Neuron (in vitro differentiated cells): ENCODE data around the gene CAMTA1.

Experiments used
- H2AFZ ChIP-seq: one replicate; pipeline ENCODE4 v1.6.1; 2013; ENCODE audit warnings: low read depth, mild to moderate bottlenecking, inconsistent platforms, low read length, moderate library complexity
- H3K27me3 ChIP-seq: one replicate; pipeline ENCODE4 v1.6.1; 2013; ENCODE audit warnings: low read length; ENCODE audit not compliant: insufficient read depth
- H3K36me3 ChIP-seq: one replicate; pipeline ENCODE4 v1.6.1; 2013; ENCODE audit warnings: low read length; ENCODE audit not compliant: insufficient read depth
- H3K4me1 ChIP-seq: one replicate; pipeline ENCODE4 v1.6.1; 2013; ENCODE audit warnings: low read length; ENCODE audit not compliant: insufficient read depth
- H3K4me3 ChIP-seq: 2 replicates; pipeline ENCODE4 v1.5.1; 2013; ENCODE audit warnings: mild to moderate bottlenecking, low read length, moderate library complexity
- H3K9me3 ChIP-seq: one replicate; pipeline ENCODE4 v1.6.1; 2013; ENCODE audit warnings: low read length

Gene CAMTA1

DNA sequence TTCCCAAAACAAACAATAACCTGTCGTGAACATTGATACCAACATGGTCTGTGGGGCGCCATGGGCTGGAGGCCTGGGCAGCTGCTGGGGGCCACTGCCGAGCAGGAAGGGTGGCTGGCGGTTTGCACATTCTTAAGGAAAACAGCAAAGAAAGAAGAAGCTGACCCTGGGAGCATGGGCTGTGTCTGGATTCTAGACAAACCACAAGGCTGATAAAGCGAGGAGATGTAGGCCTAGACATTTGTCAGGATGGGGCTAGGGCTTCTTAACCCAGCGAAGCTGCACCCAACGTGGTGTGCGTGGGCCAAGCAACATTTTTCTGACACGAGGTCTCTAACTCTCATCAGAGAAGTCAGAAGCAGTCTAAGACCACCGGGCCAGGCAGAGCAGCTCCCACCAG, 663.7 kb downstream of the CAMTA1 start:
- H3K4me3 ChIP-seq: no peak overlapping the region
- H3K36me3 ChIP-seq: no peaks in the 10 kb centered on the region
- H3K9me3 ChIP-seq: no peaks in the 10 kb centered on the region
- peaks cover 13% of the 10 kb centered on the region for H3K27me3 ChIP-seq
- no peak overlapping the region for H2AFZ ChIP-seq
- no peaks in the 10 kb centered on the region for H3K4me1 ChIP-seq

DNA sequence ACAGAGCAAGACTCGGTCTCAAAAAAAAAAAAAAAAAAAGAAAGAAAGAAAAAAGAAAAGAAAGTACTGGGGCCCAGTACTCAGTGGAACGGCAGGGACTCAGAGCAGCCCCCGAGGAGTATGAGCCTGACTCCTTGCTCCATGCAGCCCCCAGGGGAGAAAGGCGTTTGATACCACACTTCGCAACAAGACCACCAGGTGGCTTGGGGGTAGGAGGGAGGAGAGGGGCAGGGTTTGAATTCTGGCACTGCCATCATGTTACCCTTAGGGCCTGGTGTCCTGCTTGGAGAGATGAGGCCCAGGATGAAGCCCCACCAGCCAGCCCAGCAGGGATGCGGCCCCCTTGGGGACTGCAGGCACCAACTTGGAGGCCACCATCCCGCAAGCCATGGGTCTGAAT, 664.5 kb downstream of the CAMTA1 start:
- no peaks in the 10 kb centered on the region for H3K4me1 ChIP-seq
- H3K4me3 ChIP-seq: no peak overlapping the region
- peaks cover 17% of the 10 kb centered on the region for H3K27me3 ChIP-seq
- H3K36me3 ChIP-seq: no peaks in the 10 kb centered on the region
- H2AFZ ChIP-seq: no peak overlapping the region
- H3K9me3 ChIP-seq: no peaks in the 10 kb centered on the region

DNA sequence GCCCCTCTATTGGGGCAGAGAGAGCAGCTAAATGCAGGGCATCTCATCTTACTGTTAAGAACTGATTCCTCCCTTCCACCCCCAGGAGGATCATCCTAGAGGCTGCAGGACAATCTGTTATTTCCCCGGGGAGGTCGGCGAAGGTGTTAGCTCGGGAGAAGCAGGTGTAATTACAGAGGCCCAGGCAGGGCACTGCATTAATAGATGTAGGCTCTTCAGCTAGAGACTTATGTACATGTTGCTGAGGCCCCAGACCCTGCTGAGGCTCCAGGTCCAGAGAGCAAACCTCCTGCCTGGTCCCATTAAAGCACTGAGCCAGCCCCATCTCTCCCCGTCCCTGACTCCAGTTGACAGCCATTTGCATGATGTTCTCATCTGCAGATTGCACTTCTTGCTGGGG, 665.6 kb downstream of the CAMTA1 start:
- Histone ChIP-seq H3K4me3 (no peak overlapping the region), H3K36me3 (no peaks in the 10 kb centered on the region), H3K9me3 (no peaks in the 10 kb centered on the region), H3K4me1 (no peaks in the 10 kb centered on the region), H3K27me3 (peaks cover 22% of the 10 kb centered on the region), H2AFZ (no peak overlapping the region)

- H3K4me1 ChIP-seq: no peaks in the 10 kb centered on the region
- H3K4me3 ChIP-seq: no peak overlapping the region
- H2AFZ ChIP-seq: no peak overlapping the region
- H3K36me3 ChIP-seq: no peaks in the 10 kb centered on the region
- H3K27me3 ChIP-seq: peaks cover 25% of the 10 kb centered on the region
- H3K9me3 ChIP-seq: no peaks in the 10 kb centered on the region
Measured at GRCh38 chr1:7453038-7453437, 667.8 kb downstream of the CAMTA1 start.

DNA sequence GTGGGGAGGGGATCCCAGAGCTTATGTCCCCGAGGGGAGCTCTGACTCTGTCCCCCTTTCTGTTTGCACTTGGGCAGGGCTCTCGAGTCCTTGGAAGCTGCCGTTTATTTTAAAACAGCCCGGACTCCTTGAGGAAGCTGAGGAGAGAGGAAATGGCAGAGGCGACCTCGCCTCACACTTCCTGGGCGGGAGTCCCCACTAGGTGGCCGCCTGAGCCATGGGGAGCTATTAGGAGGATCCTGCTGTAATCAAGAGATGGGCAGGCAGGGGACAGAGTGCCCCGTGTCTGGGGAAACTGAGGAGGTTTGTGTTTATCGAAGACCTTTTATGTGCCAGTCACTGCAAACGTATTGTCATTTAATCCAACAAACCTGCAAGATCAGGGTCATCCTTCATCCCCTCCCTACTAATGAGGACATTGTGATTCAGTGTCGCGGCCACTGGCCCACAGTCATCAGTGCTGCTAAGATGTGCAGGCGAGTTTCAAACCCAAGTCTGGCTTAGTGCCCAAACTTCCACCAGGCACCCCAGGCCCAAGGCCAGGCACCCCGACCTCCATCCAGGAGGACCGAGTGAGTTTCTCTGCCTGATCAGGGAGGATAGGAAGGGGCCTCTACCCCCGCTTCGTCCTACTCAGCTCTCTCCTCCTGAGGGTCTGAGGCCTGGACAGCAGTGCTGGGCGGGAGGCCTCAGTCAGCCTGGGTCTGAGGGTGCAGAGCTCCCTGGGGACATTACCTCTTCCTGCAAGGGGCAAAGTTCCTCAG, 669.0 kb downstream of the CAMTA1 start:
- Histone ChIP-seq H3K9me3 (no peaks in the 10 kb centered on the region), H3K4me1 (no peaks in the 10 kb centered on the region), H3K4me3 (no peak overlapping the region), H3K27me3 (peaks cover 29% of the 10 kb centered on the region), H3K36me3 (no peaks in the 10 kb centered on the region), H2AFZ (no peak overlapping the region)

- Histone ChIP-seq H3K4me3 (no peak overlapping the region), H3K36me3 (no peaks in the 10 kb centered on the region), H3K27me3 (peaks cover 29% of the 10 kb centered on the region), H3K4me1 (no peaks in the 10 kb centered on the region), H2AFZ (no peak overlapping the region), H3K9me3 (no peaks in the 10 kb centered on the region)
Measured at GRCh38 chr1:7454895-7455784, 669.9 kb downstream of the CAMTA1 start.

DNA sequence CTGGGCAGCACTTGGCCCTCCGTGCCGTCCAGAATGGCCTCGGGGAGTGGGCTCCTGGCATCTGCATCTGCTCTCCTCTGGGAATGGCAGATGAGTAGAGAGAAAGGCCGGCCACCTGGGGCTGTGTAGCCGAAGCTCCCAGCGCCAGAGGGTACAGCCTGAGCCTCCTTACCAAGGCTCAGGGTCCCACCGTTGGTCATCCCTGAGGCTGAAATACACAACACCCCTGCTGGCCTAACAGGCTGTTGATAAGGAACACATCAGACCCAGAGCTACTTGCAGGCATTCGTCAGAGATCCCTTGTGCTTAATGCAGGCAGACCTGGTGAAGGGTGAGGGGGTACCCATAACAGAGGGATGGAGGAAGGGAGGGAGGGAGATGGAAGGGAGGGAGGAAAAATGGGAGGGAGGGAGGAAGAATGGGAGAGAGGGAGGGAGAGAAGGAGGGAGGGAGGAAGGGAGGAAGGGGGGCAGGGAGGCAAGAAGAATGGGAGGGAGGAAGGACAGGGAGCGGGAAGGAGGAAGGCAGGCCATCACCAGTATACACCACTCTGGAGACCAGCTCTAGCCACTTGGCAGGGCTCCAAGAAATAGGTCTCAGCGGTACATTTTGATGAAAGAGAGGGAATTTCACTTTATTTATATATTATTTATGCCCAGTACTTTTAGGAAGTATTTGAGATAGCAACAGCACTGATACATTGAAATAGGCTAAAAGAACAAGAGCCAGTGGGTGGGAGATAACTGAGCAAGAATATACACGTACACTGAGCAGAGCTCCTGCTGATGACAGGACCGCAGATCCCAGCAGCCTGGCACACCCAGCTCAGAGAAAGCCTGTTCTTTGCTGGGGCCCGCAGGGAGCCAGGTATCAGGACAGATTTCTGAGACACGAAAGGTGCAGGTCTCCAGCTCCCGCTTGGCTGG, 670.8 kb downstream of the CAMTA1 start:
- Histone ChIP-seq H3K4me1 (no peaks in the 10 kb centered on the region), H2AFZ (no peak overlapping the region), H3K9me3 (no peaks in the 10 kb centered on the region), H3K4me3 (no peak overlapping the region), H3K27me3 (peaks cover 29% of the 10 kb centered on the region), H3K36me3 (no peaks in the 10 kb centered on the region)

GRCh38 chr1:7456722-7457082, 671.4 kb downstream of the CAMTA1 start:
- peaks cover 23% of the 10 kb centered on the region for H3K27me3 ChIP-seq
- no peaks in the 10 kb centered on the region for H3K4me1 ChIP-seq
- H3K4me3 ChIP-seq: no peak overlapping the region
- no peak overlapping the region for H2AFZ ChIP-seq
- H3K9me3 ChIP-seq: no peaks in the 10 kb centered on the region
- H3K36me3 ChIP-seq: no peaks in the 10 kb centered on the region

DNA sequence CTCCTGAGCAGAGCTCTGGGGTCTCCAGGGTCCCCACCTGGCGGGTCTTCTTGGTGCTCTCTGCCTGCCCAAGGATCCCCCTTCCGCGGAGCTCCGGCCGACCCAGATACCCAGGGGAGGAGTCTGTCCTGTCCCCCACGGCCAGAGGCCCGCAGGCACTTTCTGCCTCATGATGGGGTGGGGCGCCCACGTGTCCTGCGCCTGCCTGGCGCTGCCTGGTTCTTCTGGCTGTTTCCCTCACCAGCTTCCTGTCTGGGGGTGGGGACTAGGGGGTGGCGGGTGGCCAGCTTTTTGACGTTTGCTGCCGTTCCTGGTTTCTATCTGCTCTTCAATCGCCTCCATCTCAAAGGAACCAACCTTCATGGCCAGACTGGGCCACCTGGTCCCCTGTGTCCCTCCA, 672.6 kb downstream of the CAMTA1 start:
- Histone ChIP-seq H2AFZ (no peak overlapping the region), H3K4me1 (no peaks in the 10 kb centered on the region), H3K4me3 (no peak overlapping the region), H3K36me3 (no peaks in the 10 kb centered on the region), H3K9me3 (no peaks in the 10 kb centered on the region), H3K27me3 (peaks cover 20% of the 10 kb centered on the region)

- H3K9me3 ChIP-seq: no peaks in the 10 kb centered on the region
- no peaks in the 10 kb centered on the region for H3K4me1 ChIP-seq
- no peak overlapping the region for H3K4me3 ChIP-seq
- H3K36me3 ChIP-seq: no peaks in the 10 kb centered on the region
- H2AFZ ChIP-seq: no peak overlapping the region
- H3K27me3 ChIP-seq: peaks cover 20% of the 10 kb centered on the region
Measured at GRCh38 chr1:7458946-7459345, 673.7 kb downstream of the CAMTA1 start.

DNA sequence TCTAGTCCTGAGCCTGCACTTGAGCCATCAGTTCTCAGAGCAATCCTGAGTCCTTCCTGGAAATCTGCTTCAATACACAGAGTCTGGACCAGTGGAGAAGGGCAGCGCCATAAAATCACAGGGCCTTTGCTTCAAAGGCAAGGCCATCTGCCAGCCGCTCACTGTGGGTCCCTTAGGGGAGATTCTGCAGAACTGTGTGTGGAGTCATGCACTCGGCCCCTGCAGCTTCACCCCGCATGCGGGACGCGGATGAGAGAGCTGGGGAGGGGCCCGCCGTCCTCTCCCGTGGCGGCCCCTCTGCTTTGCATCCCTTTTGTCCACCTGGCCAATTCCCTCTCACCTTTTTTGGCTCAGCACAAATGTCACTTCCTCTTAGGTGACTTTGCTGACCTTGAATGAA, 674.7 kb downstream of the CAMTA1 start:
- peaks cover 13% of the 10 kb centered on the region for H3K27me3 ChIP-seq
- no peak overlapping the region for H3K4me3 ChIP-seq
- no peaks in the 10 kb centered on the region for H3K9me3 ChIP-seq
- no peaks in the 10 kb centered on the region for H3K36me3 ChIP-seq
- no peaks in the 10 kb centered on the region for H3K4me1 ChIP-seq
- no peak overlapping the region for H2AFZ ChIP-seq

DNA sequence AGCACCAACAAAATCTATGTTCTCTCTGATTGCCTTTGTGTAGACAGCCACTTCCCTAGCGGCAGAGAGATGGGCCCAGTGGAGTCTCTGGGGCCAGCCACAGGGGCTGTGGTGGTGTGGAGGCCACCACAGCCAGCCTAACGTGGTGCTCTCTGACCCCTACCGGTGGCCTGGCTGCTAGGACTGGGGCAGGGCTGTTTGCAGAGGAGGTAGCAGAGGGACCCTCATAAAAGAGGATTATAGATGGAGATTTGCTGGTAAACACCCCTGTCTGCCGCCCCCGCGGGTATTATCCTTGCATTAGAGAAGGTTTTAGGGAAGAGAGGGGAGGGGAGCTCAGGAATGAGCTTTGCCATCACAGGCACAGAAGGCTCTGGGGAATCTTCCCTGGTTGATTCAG, 675.6 kb downstream of the CAMTA1 start:
- Histone ChIP-seq H3K9me3 (no peaks in the 10 kb centered on the region), H3K4me1 (no peaks in the 10 kb centered on the region), H3K27me3 (peaks cover 9% of the 10 kb centered on the region), H3K4me3 (no peak overlapping the region), H3K36me3 (no peaks in the 10 kb centered on the region), H2AFZ (no peak overlapping the region)

DNA sequence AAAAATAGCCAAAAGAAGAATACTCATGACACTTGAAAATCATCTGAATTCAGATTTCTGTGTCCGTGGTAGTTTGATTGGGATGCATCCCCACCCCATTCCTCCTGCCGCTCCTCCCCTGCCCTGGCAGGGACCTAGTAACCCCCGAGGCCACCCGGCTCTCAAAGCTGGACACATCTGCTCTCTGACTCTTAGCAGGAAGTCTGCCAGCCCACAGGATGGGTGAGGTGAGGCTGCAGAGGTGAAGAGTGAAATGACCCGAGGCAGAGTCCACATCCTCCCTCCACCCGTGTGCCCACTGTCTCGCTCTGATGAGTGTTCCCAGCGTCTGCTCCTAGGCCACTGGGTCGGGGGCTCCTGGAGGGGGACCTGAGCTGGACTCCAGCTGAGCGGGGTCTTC, 677.4 kb downstream of the CAMTA1 start:
- Histone ChIP-seq H3K9me3 (no peaks in the 10 kb centered on the region), H2AFZ (no peak overlapping the region)

More for the DNA sequence above, 677.4 kb downstream of the CAMTA1 start:
- Histone ChIP-seq H3K4me1 (no peaks in the 10 kb centered on the region), H3K36me3 (no peaks in the 10 kb centered on the region), H3K4me3 (no peak overlapping the region), H3K27me3 (peaks cover 6% of the 10 kb centered on the region)
